WERI-Rb-1 (cell line): ENCODE measurements around the gene FEZ2.

Experiments used
- DNase-seq: peaks from one replicate; pipeline ENCODE4 v3.0.0-alpha.2; 2020
- H3K27ac ChIP-seq: fragments of 250-450 bp; sonication (Bioruptor Pico); 2 replicates; pipeline ENCODE4 v1.5.1; 2020; ENCODE audit warnings: mild to moderate bottlenecking, moderate library complexity
- H3K27me3 ChIP-seq: fragments of 250-450 bp; sonication (Bioruptor Pico); 2 replicates; pipeline ENCODE4 v1.5.1; 2021; ENCODE audit warnings: mild to moderate bottlenecking, low read depth, moderate library complexity; ENCODE audit not compliant: insufficient read depth, severe bottlenecking
- H3K36me3 ChIP-seq: fragments of 250-450 bp; sonication (Bioruptor Pico); 2 replicates; pipeline ENCODE4 v1.5.1; 2020; ENCODE audit warnings: mild to moderate bottlenecking, moderate library complexity
- H3K4me3 ChIP-seq: 2 replicates; pipeline ENCODE4 v1.5.1; 2011; ENCODE audit warnings: low read depth, mild to moderate bottlenecking, control low read depth, low read length
- H3K9me3 ChIP-seq: fragments of 250-450 bp; sonication (Bioruptor Pico); 2 replicates; pipeline ENCODE4 v1.5.1; 2021; ENCODE audit warnings: mild to moderate bottlenecking, moderate library complexity; ENCODE audit not compliant: severe bottlenecking
- TF ChIP-seq, protein P1 (sequence below): IDR thresholded peaks from 2 replicates; pipeline ENCODE4 v1.5.1; 2011; ENCODE audit warnings: low read depth, mild to moderate bottlenecking, control low read depth, inconsistent platforms, low read length

The FEZ2 gene

GRCh38 chr2:36535099-36535498 lies 62.9 kb downstream of the FEZ2 start:
- Histone ChIP-seq H3K9me3 (no peaks in the 10 kb centered on the region), H3K27ac (no peak overlapping the region), H3K36me3 (no peaks in the 10 kb centered on the region), H3K27me3 (no peaks in the 10 kb centered on the region), H3K4me3 (no peak overlapping the region)
- TF ChIP-seq, protein P1, sequence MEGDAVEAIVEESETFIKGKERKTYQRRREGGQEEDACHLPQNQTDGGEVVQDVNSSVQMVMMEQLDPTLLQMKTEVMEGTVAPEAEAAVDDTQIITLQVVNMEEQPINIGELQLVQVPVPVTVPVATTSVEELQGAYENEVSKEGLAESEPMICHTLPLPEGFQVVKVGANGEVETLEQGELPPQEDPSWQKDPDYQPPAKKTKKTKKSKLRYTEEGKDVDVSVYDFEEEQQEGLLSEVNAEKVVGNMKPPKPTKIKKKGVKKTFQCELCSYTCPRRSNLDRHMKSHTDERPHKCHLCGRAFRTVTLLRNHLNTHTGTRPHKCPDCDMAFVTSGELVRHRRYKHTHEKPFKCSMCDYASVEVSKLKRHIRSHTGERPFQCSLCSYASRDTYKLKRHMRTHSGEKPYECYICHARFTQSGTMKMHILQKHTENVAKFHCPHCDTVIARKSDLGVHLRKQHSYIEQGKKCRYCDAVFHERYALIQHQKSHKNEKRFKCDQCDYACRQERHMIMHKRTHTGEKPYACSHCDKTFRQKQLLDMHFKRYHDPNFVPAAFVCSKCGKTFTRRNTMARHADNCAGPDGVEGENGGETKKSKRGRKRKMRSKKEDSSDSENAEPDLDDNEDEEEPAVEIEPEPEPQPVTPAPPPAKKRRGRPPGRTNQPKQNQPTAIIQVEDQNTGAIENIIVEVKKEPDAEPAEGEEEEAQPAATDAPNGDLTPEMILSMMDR: no peak
- DNase-seq: no peak

DNA sequence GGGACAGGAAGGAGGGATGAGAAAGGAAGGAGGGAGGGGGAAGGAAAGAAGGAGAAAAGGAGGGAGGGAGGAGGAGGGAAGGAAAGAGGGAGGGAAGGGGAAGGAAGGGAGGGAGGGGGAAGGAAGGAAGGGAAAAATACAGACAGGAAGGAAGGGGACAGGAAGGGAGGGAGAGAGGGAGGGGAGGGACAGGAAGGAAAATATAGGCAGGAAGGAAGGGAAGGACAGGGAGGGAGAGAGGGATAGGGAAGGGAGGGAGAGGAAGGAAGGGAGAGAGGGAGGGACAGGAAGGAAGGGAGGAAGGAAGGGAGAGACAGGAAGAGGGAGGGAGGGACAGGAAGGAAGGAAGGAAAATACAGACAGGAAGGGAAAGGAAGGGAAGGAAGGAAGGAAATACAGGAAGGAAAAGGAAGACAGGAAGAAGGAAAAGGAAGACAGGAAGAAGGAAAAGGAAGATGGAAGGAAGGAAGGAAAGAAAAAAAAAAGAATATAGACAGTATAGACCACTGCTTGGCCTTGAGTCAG lies 63.6 kb downstream of the FEZ2 start:
- TF ChIP-seq, protein P1: no peak
- H3K27me3 ChIP-seq: no peaks in the 10 kb centered on the region
- H3K4me3 ChIP-seq: no peak overlapping the region
- H3K27ac ChIP-seq: no peak overlapping the region
- no peaks in the 10 kb centered on the region for H3K9me3 ChIP-seq
- no peaks in the 10 kb centered on the region for H3K36me3 ChIP-seq
- DNase-seq: no peak

DNA sequence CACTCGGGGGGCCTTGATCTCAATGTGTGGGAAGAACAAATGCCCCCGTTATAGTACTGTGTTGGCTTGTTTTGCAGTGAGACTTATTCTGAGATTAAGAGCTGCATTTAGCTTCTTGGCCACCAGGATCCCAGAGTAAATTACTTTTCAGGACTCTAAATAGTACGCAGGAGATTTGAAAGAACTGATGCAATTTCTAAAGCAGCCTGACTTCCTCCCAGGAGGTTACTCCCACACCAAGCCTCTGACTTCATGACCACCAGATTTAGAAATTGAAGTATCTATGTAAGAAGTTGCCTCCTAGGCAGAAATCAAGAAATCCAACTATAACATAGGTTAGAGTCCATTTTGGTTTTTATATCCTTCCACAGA lies 67.0 kb downstream of the FEZ2 start:
- TF ChIP-seq, protein P1: no peak
- Histone ChIP-seq H3K27ac (no peak overlapping the region), H3K9me3 (no peaks in the 10 kb centered on the region), H3K4me3 (no peak overlapping the region), H3K27me3 (no peaks in the 10 kb centered on the region), H3K36me3 (no peaks in the 10 kb centered on the region)
- no peak for DNase-seq

DNA sequence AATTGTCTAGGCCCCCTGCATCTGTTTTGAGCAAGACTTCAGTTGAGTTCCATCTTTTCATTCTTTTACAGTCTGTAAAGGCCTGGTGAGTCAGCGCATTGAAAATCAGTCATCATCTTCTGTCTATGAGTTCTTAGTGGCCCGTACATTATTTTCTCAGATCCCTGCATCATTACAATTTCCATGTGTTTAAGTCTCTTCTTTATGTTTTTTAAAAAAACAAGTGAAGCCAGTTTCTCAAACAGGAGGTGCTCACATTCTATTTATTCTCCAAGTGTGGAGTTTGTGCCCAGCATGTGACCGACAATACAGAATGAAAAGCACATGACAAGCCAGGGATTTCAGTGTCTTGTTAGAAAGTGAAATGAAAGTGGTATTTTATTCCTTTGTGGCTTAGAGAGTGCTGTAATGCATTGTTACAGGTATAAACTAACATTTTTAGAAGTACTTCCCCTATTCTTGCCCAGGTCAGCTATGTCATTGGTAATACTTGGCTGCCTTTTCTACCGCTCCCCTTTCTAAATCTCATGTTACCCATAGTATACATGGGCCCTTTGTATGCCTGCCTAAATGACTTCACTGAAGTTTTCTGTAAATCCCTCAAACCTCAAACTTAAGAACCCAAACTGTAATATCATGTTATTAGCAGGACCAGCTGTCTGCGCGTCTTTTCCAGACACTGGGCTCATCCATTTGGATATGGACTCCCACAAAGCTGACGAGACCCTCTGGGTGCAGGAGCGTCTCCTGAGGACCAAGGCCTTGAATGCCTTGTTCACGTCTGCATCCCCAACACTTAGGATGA lies 67.6 kb downstream of the FEZ2 start:
- TF ChIP-seq, protein P1: no peak
- no peak for DNase-seq
- no peak overlapping the region for H3K27ac ChIP-seq

DNA sequence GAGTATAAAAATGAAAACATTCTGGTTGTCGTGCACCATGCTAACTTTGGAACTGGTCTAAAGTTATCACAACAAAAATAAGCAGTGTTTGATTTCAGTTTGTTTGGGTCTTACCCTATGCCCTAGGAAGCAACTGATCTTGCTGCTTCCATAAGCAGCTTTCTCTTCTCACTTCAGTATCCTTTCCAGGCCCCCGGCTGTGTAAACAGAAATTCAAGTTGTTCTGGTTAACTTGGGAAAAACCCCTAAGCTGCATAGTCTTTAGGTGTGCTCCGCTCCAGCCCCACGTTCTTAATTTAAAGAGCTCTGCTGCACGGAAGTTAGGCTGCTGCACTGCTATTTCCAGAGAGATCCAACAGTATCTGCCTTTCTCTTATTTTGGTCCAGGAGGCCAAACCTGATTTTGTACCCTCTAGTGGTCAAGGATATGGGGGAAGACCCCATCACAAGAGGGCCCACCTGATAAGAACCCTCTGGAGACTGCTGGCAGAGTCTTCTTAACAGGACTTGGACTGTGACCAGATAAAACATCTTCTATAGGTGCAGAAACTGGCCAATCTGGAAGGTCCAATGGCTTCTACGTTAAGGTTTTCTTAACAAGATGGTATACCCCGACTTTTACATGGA lies 69.1 kb downstream of the FEZ2 start:
- DNase-seq: no peak
- Histone ChIP-seq H3K36me3 (no peaks in the 10 kb centered on the region), H3K4me3 (no peak overlapping the region), H3K27ac (no peak overlapping the region), H3K9me3 (no peaks in the 10 kb centered on the region), H3K27me3 (no peaks in the 10 kb centered on the region)
- TF ChIP-seq, protein P1: no peak

More for the DNA sequence above, 67.6 kb downstream of the FEZ2 start:
- no peaks in the 10 kb centered on the region for H3K36me3 ChIP-seq
- no peaks in the 10 kb centered on the region for H3K9me3 ChIP-seq
- H3K27me3 ChIP-seq: no peaks in the 10 kb centered on the region
- no peak overlapping the region for H3K4me3 ChIP-seq
